HT1080 (cell line): ENCODE measurements around the gene MIR17HG. TPM values are rescaled to one million over a fixed set of nuclear protein-coding genes. Genes with fewer than 3 reads are reported as not detected.
A peak's percentile ranks its signal among the peaks of the same experiment; 100 is the strongest.

Experiments used
- DNase-seq: peaks from one replicate; pipeline ENCODE4 v3.0.0-alpha.2; 2015; ENCODE audit warnings: low read depth
- total RNA-seq: library from RNA; depleted of rRNA; stranded (reverse); fragments of >200 nt; shearing (Covaris generic); gene quantifications from 2 replicates; pipeline ENCODE4 v1.2.3, GENCODE V29; 2014; rRNA removed

Gene MIR17HG
- total RNA-seq, 1 experiment from 2014 or later, result 7.2 TPM

GRCh38 chr13:91368676-91369440, 21.4 kb downstream of the MIR17HG start:
- peak; percentile 55 for DNase-seq

- DNase-seq, result peak; percentile 68
Observed at GRCh38 chr13:91369441-91369831, 21.9 kb downstream of the MIR17HG start.

- no peak for DNase-seq
Observed at GRCh38 chr13:91370501-91370900, 23.0 kb downstream of the MIR17HG start.

- DNase-seq, result no peak
Observed at GRCh38 chr13:91372911-91373310, 25.4 kb downstream of the MIR17HG start.

- no peak for DNase-seq
Observed at GRCh38 chr13:91375116-91375729, 27.7 kb downstream of the MIR17HG start.

GRCh38 chr13:91381371-91381770, 33.9 kb downstream of the MIR17HG start:
- DNase-seq, result peak; percentile 30

- DNase-seq, result no peak
Observed at GRCh38 chr13:91383836-91384235, 36.3 kb downstream of the MIR17HG start.

GRCh38 chr13:91384896-91385295, 37.4 kb downstream of the MIR17HG start:
- no peak for DNase-seq

GRCh38 chr13:91389186-91389585, 41.7 kb downstream of the MIR17HG start:
- no peak for DNase-seq

GRCh38 chr13:91397595-91397994, 50.1 kb downstream of the MIR17HG start:
- DNase-seq, result no peak

- DNase-seq, result peak; percentile 47
Observed at GRCh38 chr13:91398413-91399188, 51.1 kb downstream of the MIR17HG start, which contains the start of gene GPC5. TSS of gene GPC5 (plus strand) at chr13:91398621.

- no peak for DNase-seq
Observed at GRCh38 chr13:91399189-91400062, 51.9 kb downstream of the MIR17HG start.

GRCh38 chr13:91400063-91400399, 52.5 kb downstream of the MIR17HG start:
- no peak for DNase-seq

GRCh38 chr13:91400671-91401070, 53.2 kb downstream of the MIR17HG start:
- no peak for DNase-seq

GRCh38 chr13:91401920-91402319, 54.4 kb downstream of the MIR17HG start:
- no peak for DNase-seq

Other genes with a start within 250 kb of the MIR17HG start
- 0.07 and 0.14 TPM in 2 replicates for gene GPC5, start 50.9 kb downstream of the MIR17HG start, total RNA-seq